Central memory CD4-positive, alpha-beta T cell (primary cell): ENCODE measurements around the gene PXDC1.

Source experiments
- DNase-seq: peaks from one replicate; pipeline ENCODE4 v3.0.0; 2022
- total RNA-seq, 3 experiments: gene quantifications; one replicate each; lab custom pipeline; 2026; lab: John Stamatoyannopoulos, UW

PXDC1 gene, protein sequence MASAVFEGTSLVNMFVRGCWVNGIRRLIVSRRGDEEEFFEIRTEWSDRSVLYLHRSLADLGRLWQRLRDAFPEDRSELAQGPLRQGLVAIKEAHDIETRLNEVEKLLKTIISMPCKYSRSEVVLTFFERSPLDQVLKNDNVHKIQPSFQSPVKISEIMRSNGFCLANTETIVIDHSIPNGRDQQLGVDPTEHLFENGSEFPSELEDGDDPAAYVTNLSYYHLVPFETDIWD
- 0 to 1.4 (median 0) reads per million in 3 experiments for total RNA-seq

DNA sequence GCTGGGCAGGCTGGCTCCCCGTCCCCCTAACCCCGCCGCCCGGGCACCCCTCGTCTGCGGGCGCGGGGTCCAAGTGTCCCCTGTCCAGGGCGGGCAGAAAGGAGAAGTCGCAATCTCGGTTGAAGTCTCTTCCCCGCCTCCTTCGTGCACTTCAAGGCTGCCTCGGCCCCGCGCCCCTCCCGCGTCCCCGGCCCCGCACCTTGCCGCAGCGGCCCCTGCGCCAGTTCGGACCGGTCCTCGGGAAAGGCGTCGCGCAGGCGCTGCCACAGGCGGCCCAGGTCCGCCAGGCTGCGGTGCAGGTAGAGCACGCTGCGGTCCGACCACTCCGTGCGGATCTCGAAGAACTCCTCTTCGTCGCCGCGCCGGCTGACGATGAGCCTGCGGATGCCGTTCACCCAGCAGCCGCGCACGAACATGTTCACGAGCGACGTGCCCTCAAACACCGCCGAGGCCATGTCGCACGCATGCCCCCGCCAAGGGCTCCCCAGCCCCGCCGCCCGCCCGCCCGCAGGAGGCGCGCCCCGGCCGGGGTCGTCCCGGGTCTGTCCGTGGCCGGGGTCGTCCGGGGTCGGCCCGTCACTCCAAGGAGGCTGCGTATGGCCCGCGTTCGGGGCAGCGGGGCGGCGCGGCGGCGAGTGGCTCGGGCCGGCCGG lies at the start of gene PXDC1:
Gene PXDC1 (minus strand): TSS at position 637 of the 653 bp plus-strand sequence. CDS start 182 bp downstream, at position 455.
- peak; percentile 30 for DNase-seq

DNA sequence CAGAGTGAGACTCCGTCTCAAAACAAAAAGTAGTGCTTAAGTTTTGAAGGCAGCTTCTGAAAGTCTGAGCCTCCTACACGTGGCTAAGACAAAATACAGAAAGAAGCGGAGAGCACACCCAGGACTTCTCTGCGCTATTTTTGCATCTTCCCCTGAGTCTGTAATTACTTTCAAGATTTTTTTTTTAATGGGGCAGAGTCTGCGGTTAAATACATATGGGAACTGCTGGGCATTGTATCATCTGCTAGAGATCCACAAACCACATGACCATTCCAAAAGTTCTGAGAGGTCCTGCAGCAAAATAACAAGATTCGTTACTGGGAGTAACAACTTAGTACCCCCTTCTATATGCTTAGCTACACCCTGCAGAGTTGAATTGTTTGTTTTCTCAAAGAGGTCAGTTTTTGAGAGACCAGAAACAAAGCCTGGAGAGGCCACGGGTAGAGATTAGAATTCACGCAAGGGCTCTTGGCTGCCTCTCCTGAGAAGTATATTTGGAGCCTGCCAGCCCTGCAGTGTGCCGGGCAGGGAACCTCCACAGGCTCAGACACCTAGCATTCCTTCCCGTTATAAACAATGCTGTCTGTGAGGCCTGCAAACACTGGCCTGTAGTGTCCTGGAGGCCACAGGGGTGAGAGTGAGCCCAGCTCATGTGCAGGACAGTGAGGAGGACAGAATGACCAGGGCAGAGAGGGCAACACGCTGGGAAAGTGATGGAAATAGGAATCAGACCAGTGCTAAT lies 49.5 kb upstream of the PXDC1 start:
- DNase-seq = no peak

DNA sequence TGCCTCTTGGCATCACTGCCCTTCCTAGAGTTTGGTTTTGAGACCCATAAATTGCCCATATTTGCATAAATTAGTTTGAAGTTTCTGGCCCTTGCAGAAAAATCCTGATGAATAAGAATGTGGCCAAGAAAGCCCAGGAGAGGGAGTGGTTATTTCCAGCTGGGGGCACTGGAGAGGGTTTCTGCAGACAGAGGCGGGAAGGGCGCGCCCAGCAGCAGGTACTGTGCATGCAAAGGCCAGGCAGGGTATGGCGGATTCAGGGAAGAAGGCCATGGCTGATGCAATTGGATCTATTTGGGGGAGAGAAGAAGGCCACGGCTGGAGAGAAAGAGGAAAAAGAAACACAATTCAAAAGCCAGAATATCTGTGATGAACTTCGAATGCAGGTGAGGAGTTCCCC lies 48.2 kb upstream of the PXDC1 start:
- no peak for DNase-seq

DNA sequence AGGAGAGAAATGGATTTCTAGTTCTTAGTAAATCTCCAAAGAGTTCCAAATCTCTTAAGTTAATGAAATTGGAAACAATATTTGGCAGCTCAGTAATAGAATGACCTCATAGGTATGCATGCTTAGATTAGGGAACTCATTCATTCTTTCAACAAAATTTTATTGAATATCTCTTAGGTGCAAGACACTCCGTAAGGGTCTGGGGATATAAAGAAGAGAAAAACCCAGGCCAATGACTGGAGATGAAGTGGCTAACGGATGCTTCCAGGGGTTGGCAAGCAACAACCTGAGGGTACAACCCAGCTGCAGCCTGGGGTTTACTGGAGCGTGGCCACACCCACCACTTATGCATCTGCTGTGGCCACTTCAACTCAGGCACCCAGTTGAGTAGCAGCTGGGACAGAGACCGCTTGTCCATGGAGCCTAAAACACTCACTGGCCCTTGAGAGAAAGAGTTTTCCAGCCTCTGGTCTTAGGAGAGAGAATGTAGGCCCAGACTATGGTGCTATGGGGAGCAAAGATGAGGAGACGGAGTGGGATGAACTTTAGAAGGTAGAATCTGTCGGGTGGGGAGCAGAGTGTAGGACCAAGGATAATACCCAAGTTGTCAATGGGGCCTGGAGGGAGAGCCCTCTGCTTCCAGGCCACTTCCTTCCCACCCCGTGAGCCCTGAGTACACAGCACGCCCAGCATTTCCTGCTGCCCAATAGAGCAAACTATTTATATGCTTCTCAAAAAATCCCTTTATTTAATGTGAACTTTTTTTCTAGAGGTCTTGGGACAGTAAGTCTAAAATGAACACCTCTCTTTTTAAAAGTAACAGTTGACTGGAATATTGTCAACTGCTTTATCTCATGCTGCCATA lies 46.8 kb upstream of the PXDC1 start:
- DNase-seq = no peak

DNA sequence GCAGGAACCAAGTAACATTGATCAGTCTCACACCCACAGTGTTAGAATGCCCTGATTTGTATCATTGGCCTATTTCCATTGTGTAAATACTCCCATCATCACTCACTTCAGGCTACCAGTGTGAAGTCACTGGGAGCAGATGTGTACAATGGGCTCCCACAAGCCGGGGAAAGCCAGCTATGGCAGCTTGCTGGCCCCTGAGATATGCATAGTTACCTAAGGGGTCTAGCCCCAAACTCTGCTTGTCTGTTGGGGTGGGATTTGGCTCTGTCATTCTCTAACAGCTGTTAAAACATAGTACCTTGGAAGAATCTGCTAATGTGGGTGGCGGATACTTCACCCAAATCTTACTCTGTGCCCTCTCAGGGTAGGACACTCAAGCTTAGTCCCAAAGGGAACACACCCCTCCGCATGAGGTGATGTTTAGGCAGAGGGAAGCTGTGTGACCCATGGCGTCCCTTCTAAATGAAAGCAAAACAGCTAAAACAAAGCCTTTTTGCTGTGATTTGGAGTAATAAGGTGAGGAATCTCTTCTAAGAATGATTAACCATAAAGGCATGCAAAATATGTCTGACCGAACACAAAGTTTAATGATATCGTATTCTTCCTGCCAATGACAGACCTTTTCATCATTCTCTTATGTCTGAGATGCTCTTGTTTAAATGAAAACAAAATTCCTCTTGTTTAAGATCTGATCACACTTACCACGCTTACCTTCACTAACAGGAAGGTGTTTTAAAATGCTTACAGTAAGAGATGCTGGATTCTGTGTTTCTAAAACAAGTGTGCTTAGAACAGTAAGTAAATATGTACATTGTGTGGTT lies 45.9 kb upstream of the PXDC1 start:
- no peak for DNase-seq

DNA sequence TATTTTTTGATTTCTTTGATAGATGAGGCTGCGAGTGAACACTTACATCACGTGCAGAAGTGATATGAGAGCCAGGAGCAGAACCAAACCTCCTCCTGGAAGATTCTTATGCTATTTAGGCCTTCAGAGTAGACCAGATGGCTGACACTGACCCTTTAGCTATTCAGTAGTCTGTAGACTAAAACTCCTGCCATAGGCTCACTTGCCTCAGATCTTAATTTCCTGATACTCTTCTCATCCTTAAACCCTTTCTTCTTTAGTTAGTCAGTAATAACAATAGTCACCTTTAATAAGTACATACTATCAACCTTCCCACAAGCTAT lies 45.2 kb upstream of the PXDC1 start:
- no peak for DNase-seq

DNA sequence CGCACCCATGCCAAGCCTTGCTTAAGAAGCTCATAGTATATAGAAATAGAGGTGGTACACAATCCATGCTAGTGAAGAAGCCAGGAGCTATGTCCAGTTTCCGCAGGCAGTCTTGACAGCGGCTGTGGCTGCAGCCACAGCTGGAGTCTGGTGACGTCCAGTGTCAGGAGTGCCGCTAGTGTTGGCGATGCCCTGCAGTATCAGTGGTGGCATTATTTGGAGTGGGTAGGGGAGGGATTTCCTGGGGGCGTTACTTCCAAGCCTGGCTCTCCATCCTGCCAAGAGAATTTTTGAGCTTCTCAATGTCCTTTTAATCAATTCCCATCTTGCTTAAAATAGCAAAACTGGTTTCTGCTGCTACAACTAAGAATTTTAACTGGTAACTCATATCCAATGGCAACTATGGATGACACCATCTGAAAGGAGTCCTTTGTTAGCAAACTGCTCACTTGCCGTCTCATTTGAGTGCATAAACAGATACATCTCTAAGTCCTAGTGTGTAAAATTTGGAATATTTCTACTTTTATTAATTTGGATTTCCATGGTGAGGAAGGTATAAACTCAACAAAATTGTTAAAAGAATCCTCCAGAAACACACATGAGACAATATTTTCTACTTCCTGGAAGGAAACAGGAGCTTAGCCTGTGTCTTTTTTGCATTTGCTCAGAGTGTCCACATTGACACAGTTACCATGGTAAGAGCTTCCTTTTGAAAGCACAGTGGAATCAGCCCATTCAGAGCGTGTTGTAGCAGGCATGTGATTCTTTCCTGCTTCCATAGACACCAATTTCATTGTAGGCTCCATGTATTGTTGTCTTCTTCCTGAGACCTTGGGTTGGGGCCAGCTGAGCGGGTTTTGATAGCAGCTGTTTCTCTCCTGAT lies 44.6 kb upstream of the PXDC1 start:
- no peak for DNase-seq

DNA sequence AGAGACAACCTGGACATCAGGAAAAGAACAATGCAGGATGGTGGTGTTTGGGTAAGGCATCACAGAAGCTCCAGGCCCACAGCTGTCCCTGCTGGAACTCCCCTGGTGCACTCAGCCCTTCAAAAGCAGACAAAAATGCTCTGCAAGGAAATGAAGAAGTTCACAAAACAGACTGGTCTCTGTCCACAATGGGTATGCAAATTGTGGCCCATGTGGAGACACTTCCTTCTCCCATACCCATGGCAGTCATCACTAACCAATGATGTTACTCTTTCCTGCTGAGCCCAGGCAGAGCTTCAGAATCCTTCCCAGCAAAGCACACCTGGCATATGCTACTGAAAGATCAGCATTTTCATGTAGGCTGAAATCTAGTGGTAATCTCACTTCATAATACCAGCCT lies 42.6 kb upstream of the PXDC1 start:
- no peak for DNase-seq

DNA sequence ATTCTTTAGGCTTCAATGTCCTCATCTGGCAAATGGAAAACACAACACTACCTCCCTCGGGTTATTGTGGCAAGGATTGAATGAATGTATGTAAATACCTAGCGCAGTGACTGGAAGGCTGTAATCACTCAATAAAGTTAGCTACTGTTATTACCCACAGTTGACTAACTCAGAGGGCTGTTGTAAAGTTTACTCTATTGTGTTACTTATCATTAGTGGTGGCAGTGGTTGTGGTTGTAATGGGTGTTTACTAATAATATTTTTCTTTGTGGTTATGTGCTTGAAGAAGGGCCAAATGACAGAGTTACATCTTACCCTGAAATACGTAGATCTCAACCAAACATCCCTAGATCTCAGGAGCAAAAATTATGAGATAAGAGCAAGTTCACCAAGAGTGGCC lies 42.0 kb upstream of the PXDC1 start:
- no peak for DNase-seq

DNA sequence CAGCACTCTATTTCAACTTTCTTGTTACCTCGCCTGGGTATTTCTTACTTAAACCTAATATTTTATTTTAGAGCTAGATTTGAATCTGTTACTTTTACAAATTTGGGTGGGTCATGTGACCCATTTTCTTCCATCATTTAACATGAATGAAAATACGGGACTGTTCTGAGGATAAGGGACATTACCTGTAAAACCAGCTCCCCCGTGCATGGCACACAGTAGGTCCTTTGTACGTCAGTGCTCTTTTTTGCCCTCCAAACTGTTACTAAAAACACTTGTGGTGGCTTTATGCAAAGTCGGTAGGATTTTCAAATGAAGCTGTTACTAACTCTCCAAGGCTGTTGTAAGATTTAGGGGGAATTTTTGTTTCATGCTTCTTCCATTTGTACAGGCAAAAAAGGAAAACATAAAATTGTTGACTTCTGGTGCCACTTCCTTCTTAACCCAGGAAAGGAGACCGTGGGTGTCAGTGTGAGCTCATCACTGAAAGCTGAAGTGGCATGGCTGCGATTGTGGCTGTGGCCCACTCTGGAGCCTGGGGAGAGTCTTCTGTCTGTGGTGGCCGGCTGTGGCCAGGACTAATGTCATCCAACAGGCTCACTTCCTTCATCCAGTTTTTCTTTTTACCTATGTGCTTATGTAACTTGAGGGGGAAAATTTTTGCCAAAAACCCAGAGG lies 40.2 kb upstream of the PXDC1 start:
- no peak for DNase-seq

DNA sequence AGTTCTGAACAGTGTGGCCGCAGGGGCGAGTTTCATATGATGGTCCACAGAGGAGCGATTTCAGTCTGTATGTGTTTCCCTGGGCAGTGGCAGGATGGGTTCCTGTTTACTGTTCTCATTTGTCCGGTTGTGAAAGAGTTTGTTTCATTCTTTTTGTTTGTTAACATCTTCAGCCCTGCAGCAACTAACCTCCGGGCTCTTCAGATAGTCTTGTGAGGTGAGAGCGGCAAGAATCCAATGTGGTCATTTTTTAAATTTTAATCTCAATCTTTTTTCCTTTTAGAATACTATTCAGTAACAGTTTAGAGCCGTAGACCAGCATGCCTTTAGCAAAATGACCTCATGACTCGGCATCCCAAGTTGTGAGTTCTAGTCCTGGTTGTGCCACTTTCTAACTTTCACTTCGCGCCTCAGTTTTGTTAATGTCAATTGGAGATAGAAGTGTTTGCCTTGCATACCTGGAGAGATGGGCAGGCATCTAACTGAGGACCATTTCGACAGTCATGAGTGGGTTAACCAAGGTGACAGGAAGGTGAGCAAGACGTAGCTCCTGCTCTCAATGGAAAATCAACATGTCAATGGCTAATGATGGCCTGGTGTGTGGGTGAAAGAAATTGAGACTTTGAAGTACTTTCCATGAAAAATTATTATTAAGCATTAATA lies 38.5 kb upstream of the PXDC1 start:
- DNase-seq = no peak

DNA sequence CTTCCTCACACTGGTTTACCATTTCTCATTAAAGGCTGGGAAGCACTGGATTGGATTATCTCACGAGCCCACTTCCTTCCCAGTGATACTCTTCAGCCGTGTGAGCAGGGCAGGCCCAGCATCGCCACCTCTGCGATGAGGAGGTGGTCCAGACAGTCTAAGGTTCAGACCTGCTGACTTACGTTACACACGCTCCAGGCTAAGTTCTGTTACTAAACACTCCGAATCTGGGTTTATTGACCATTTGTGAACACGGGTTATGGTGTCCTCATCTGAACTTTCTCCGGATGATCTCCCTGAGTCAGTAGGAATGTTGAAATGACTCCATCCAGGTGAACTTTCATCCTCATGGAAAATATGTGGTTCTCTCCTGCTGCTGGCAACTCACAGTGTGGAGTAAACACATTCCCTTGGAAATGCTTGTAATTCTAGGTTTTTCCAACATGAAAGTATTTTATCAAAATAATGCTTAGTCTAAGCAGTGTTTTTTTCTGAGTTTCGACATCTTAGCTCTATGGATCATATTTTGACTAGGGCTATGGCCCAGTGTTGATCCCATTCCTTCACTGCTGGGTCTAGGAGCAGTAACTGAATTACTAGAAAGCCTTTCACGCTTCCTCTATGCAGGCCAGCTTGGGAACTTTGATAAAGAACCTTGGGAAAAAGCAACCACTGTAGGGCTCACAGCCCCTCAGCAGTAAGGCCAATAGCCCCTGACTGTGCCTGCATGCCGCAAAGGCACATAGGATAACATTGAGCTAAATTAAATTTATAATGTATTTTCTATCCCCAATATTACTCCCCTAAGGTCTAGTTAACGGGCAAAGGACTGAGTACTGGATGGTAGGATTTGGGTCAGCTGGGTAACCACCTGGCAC lies 37.7 kb upstream of the PXDC1 start:
- no peak for DNase-seq

DNA sequence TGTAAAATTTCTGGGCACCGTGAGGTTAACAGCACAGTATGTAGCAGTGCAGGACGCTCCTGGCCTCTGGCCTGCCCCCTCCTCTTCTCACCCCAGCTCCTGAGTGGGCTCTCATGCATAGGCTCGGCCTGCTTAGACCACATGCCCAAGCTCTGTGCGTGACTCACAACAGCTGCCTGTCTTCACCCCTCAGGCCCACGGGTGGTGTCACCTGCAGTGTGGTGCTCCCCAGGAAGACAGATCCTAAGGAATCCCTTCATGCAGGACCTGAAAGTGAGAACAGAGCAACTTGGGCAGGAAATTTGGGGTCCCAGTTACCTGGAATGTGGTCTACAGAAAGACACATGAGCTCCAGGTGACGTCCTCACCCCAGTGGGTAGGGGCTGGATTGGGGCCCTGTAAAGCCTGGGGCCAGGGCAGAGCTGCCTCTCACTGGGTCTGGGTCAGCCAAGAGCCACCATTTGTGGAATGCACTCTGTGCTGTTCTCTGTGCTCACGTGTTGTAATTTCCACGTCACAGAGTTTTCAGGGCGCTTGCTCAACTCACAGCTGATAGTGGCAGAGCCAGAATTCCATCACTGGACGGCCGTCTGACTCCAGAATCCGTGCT lies 37.0 kb upstream of the PXDC1 start:
- no peak for DNase-seq

DNA sequence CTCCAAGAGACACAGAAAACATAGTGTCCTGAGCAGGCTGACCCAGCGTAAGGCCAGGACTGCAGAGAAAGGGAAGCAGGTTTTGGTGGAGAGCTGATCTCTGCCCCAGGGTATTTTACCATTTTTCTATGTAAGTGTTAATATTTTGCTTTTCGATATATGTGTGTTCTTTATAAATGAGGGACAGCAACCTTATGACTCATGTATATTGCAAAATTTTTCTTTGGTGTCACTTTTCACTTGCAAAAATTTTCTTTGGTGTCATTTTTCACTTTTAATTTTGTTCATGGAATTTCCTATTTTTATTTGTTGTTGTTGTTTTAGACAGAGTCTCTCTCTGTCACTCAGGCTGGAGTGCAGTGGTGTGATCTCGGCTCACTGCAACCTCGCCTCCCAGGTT lies 34.6 kb upstream of the PXDC1 start:
- no peak for DNase-seq

DNA sequence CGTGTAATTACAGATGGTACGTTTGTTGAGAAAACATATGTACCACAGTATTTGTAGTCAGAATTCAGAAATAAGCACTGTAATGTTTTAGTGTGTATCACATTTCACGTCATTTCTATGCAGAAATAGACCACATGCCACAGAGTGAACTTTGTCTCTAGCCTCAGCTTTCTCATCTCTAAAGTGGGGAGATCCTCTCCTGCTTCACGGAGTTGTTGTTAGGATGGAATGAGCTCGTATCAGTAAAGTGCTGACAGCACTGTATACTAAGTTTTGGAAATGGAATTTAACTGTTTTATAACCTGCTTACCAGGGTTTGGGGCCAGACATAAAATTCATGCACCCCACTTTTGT lies 34.2 kb upstream of the PXDC1 start:
- DNase-seq = no peak

DNA sequence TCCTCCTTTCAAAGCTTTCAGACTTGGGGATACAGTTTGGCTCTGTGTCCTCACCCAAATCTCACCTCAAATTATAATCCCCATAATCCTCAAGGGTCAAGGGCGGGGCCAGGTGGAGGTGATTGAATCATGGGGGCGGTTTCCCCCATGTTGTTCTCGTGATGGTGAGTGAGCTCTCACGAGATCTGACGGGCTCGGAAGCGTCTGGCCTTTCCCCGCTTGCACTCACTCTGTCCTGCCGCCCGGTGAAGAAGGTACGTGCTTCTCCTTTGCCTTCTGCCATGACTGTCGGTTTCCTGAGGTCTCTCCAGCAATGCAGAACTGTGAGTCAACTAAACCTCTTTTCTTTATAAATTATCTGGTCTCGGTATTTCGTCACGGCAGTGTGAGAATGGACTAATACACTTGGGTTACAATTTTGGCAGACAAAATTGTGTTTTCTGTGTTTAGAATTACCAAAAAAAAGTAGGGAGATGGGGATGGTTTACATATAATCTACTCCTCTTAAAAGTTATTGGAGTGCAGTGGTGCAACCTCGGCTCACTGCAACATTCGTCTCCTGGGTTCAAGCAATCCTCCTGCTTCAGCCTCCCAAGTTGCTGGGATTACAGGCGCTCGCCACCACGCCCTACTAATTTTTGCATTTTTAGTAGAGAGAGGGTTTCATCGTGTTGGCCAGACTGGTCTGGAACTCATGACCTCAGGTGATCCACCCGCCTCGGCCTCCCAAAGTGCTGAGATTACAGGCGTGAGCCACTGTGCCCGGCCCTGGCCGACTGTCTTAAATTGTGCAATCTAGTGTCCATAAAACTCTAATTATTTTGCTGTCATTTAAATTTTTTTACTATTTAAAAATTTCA lies 33.6 kb upstream of the PXDC1 start:
- DNase-seq = no peak

DNA sequence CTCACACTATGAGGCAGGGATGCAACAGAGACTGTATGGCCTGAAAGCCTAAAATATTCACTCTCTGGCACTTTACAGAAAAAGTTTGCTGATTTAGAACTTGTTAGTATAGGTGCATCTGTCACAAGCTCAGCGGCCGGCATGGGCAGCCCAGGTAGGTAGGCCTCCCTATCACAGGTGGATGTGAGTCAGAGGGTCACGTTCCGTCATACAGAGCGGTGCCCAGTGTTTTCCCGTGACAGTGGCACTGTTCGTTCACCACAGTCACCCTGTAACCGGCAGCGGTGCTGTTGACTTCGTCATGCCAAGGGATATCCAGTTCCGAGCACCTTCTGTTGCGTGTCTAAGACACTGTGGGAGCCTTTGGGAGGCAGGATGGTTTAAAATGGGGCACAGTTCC lies 32.9 kb upstream of the PXDC1 start:
- no peak for DNase-seq
